Left cardiac atrium (tissue), 4 donors: ENCODE measurements around the gene PDZD2. TPM values are rescaled to one million over a fixed set of nuclear protein-coding genes. Genes with fewer than 3 reads are reported as not detected.
A peak's percentile ranks its signal among the peaks of the same experiment; 100 is the strongest.
"Not testable (repeated sequence)": the region's sequence is repeated elsewhere in the genome, so short reads cannot be mapped to it uniquely, and the experiment has no call there.

ENCODE experiments used
- ATAC-seq, 2 donors: fragments of 200-7000 bp; cut with Tn5 transposase; one replicate each; pipeline ENCODE4 v1.9.1; 2020; ENCODE audit warnings: mild to moderate bottlenecking in 2 of 2, moderate library complexity in 2 of 2
- DNase-seq: peaks from one replicate; pipeline ENCODE4 v3.0.0-alpha.2; 2020
- intact Hi-C, 2 donors: fragments of 100-400 bp; cut with DNase I; formaldehyde crosslinking; loops; one replicate each; pipeline versions ENCODE4 v1.14.1 to v1.15.1; 2022 to 2023
- total RNA-seq, 2 donors: library from RNA; stranded (reverse); fragmentation: NEBNext Ultra II Directional; extraction: Animal tissue kit (Norgen Biotek cat#: 25700); gene quantifications; one replicate each; pipeline ENCODE4 v1.2.1, GENCODE V29; 2021
- donor health status: DM: no; HTN: yes; CAD: no.
- donor health status: DM: no; HTN: yes; CAD: no; lungs with severe emphysema.
- donor health status: DM: yes; HTN: yes; CAD: no.
- donor health status: Dilated cardiomyopathy.

PDZD2 gene
- total RNA-seq, 2 donors from 2014 or later = 66.2 to 77.3 TPM

DNA sequence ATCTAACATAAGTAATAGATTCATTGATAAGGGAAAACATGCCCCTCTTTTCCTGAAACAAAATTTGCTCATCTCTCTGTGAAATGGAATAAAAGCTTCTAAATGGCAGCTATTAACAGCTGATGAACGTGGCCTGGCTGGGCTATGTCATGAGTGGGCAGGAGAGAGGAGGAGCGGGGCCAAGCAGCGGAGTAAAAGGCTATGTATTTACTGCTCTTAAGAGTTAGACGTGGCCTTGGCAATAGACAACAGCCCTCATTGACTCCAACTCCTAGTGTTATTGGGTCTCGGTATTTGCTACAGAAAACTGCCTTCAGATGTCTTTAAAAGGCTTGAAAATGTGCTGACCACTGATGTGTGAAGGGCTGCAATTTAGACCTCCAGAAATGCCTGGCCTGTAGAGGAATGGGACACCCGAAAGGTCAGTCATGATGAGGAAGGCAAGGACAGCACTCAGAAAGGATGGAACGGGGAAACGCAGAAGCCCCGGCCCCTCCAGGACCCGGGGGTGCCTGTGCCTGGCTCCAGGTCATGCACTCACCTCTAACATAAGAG is 116.8 kb downstream of the PDZD2 start:
- intact Hi-C loops = no loop called here
- ATAC-seq (no peak), DNase-seq (no peak)

DNA sequence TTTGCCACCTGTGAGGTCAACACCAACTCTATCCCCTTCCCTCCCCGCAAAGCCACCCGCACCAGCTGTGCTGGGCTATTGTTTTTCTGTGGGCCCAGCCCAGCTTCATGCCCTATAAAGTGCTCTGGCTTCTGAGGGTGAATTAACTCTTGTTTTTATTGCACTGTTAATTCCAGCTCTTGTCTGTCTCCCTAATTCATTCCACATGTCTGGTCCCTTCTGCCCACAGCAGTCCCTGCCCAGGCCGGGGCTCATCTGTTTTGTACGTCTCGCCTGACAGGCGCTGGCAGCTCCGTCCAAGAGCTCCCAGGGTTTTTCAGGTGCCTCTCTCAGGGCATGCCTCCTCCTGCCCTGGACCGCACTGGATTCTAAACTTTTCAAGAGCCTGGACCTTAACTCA is 118.9 kb downstream of the PDZD2 start:
- ATAC-seq (no peak), DNase-seq (no peak)
- intact Hi-C loops = no loop called here

- DNase-seq = no peak
- intact Hi-C loops = no loop called here
- no peak for ATAC-seq
Observed at GRCh38 chr5:31758803-31759425, 120.0 kb downstream of the PDZD2 start.

DNA sequence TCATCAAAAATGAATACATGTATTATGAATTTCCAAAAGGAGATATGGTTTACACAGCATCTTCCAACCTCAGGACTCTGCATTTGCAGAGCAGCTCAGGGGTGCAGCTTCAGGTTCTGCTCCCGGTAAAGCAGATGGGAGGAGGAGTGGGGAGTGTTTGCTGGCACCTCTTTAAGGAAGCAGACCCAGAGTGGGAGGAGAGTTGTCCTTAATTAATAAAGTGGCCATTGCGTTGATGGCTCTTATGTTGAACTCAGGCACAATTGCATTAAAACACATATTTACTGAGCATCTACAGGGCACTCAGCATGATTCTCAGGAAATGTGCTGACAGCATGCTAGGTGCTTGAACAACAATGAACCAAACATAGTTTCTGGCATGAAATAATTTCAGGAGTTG is 121.0 kb downstream of the PDZD2 start:
- intact Hi-C loops = no loop called here
- DNase-seq (no peak), ATAC-seq (no peak)

DNA sequence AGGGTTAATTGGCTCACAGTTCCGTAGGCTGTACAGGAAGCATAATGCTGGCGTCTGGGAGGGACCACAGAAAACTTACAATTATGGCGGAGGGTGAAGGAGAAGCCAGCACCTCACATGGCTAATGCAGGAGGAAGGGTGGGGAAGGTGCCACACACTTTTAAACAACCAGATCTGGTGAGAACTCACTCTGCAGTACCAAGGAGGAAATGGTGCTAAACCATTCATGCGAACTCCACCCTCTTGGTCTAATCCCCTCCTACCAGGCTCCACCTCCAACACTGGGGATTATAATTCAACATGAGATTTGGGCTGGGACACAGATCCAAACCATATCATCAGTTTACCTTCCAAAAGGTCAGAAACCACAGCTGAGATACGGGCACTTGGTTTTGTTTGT is 122.9 kb downstream of the PDZD2 start:
- intact Hi-C loops = no loop called here
- DNase-seq (no peak), ATAC-seq (no peak)

GRCh38 chr5:31763424-31763823 is 124.5 kb downstream of the PDZD2 start:
- intact Hi-C loops = no loop called here
- ATAC-seq = no peak
- no peak for DNase-seq

- DNase-seq, ATAC-seq, intact Hi-C loops: not testable (repeated sequence)
Observed at GRCh38 chr5:31764687-31765086, 125.8 kb downstream of the PDZD2 start.

GRCh38 chr5:31767335-31768031 is 128.6 kb downstream of the PDZD2 start:
- intact Hi-C loops = no loop called here
- DNase-seq = no peak

DNA sequence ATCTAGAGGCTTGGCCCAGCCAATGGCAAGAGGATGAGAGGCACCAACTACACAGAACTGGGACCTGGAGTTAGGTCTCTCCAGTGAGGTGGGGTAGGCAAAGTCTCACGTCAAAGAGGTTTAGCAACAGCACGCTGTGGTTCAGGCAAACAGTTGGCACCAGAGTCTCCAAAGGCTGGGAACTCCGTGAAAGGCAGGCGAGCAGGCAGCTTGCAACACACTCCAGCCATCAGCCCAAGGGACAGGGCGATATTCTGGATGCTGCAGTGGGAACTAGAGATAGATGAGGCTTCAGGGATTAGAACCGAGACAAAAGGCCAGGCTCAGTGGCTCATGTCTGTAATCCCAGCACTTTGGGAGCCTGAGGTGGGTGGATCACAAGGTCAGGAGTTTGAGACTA is 129.1 kb downstream of the PDZD2 start:
- peak; percentile 50 for DNase-seq
- intact Hi-C loops = no loop called here
- ATAC-seq = peak; percentile 36

More at GRCh38 chr5:31767335-31768031, 128.6 kb downstream of the PDZD2 start:
- ATAC-seq = peak in 1 of 2 donors; percentile 17

GRCh38 chr5:31768784-31769183 is 129.9 kb downstream of the PDZD2 start:
- DNase-seq = no peak
- intact Hi-C loops = no loop called here
- no peak for ATAC-seq

DNA sequence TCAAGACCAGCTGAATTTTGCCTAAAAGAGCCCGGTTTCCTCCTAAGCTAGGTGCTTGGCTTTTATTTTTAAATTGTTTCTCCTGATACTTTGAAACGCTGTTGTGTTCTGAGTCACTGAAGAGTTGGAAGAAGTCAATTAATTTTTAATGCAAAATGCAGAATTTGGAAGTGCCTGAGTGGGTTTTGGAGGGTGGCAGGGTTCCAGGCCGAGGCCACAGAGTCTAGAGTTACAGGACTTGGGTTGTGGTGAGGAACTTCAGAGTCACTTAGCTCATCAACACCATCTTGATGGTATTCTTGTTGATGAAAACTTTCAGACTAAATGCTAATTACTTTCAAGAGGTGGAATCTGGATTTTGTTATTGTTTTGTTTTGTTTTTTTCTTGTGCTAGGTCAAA is 130.6 kb downstream of the PDZD2 start:
- DNase-seq (no peak), ATAC-seq (peak in 1 of 2 donors; percentile 27)
- intact Hi-C loops = no loop called here

DNA sequence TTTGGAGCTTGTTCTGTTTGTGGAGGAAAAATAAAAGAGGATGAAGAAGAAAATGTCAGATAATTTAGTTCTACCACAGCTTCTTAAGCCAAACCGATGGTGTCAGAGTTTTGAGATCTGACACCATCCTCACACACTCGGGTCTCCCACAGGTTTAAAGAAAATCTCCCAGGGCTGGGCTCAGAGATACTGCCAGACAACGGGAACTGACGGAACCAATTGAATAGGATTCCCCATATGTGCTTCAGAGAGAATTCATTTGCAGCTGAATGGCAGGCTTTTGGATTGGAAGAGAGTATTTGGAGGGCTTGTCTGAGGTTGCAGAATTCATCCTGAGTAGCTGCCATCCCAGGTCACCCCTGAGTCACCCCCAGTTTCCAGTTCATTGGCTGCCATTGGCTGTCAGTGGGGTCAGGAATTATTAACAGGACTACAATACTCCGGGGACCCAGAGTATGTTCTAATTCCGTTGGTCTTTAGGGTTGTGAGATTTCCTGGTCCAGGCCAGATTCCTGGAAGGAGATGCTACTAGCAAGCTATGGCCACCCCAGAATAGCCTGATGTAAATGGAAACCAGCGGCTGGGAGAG is 131.3 kb downstream of the PDZD2 start:
- ATAC-seq (peak in 1 of 2 donors; percentile 5), DNase-seq (no peak)
- intact Hi-C loops = no loop called here

- intact Hi-C loops = no loop called here
- no peak for ATAC-seq
- DNase-seq = no peak
Observed at GRCh38 chr5:31770998-31771397, 132.1 kb downstream of the PDZD2 start.

DNA sequence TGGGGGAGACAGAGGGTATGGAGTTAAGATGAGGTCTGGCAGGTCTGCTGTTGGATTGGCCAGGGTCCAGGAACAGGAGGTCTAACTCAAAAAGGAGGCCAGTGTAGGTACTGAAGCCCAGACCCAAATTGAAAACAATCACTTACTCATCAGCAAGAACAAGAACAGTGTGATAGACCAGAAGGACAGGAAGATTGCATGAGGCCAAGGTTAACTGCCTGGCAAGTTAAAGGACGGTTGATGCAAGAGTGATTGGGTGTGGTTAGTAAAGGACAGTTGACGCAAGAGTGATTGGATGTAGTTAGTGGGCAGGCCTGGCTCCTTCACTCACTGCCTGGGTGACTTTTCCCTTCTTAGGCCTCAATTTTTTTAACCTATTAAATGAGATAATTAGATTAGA is 132.6 kb downstream of the PDZD2 start:
- DNase-seq (no peak), ATAC-seq (no peak)
- intact Hi-C loops = no loop called here

DNA sequence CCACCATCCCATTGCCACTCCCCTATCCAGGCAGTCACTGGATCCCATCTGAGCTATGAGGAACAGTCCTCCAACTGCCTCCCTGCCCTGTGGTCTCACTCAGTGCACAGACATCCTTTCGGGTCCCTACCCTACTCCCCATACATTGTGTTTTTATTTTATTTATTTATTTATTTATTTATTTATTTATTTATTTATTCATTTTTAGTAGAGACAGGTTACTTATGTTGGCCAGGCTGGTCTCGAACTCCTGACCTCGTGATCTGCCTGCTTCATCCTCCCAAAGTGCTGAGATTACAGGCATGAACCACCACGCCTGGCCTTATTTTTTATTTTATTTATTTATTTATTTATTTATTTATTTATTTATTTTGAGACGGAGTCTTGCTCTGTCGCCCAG is 137.4 kb downstream of the PDZD2 start:
- intact Hi-C loops, ATAC-seq, DNase-seq: not testable (repeated sequence)

DNA sequence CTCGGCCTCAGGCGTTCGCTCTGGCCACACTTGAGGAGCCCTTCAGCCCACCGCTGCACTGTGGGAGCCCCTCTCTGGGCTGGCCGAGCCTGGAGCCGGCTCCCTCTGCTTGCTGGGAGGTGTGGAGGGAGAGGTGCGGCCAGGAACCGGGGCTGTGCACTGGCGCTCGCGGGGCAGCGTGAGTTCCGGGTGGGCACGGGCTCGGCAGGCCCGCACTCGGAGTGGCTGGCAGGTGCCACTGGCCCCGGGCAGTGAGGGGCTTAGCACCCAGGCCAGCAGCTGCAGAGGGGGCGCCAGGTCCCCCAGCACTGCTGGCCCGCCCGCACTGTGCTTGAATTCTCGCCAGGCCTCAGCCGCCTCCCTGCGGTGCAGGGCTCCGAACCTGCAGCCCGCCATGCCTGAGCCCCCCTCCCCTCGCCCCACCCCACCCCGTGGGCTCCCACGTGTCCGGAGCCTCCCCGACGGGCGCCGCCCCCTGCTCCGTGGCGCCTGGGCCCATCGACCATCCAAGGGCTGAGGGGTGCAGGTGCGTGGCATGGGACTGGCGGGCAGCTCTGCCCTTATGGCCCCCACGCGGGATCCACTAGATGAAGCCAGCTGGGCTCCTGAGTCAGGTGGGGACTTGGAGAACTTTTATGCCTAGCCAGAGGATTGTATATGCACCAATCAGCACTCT is 138.2 kb downstream of the PDZD2 start:
- ATAC-seq (no peak), DNase-seq (no peak)
- intact Hi-C loops = no loop called here

DNA sequence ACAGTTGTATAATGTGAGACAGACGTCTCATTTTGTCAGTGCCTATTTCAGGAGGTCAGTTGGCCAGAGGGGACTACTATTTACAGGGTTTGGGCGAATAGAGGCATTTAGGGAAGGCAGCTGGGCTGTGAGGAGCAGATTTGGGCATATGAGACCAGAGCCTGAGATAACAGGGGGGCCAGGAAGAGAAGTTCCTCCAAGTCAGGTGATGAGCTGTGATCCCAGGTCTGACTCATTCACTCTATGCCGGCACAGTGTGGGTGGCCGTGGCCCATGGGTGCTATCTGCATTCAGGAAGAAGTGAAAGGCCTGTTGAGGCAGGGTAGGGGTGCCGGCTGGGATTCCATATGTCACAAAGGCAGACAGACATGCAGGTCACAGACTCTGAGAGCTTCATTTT is 142.8 kb downstream of the PDZD2 start:
- peak in 1 of 2 donors; percentile 63 for ATAC-seq

GRCh38 chr5:31783086-31783645 is 144.2 kb downstream of the PDZD2 start:
- no peak for ATAC-seq
- intact Hi-C loops = no loop called here

More for the DNA sequence above, 142.8 kb downstream of the PDZD2 start:
- intact Hi-C loops = no loop called here
- no peak for DNase-seq

GRCh38 chr5:31783731-31784130 is 144.8 kb downstream of the PDZD2 start:
- no peak for ATAC-seq
- no peak for DNase-seq
- intact Hi-C loops = no loop called here

More at GRCh38 chr5:31783086-31783645, 144.2 kb downstream of the PDZD2 start:
- no peak for DNase-seq
